Mesenchymal stem cell (in vitro differentiated cells and primary cell): ENCODE measurements around the gene UQCC3.
A peak's percentile ranks its signal among the peaks of the same experiment; 100 is the strongest.

Source experiments
- DNase-seq: peaks from one replicate; pipeline ENCODE4 v3.0.0-alpha.2; 2013
- H2AFZ ChIP-seq: one replicate; pipeline ENCODE4 v1.6.1; 2013; ENCODE audit warnings: low read depth, mild to moderate bottlenecking, control low read depth, inconsistent platforms, low read length, moderate library complexity
- H2AK5ac ChIP-seq: 2 replicates; pipeline ENCODE4 v1.6.1; 2013; ENCODE audit warnings: low read length, moderate library complexity, mild to moderate bottlenecking, inconsistent platforms; ENCODE audit not compliant: severe bottlenecking
- H2BK120ac ChIP-seq: one replicate; pipeline ENCODE4 v1.6.1; 2013; ENCODE audit warnings: low read depth, mild to moderate bottlenecking, inconsistent platforms, low read length, moderate library complexity
- H2BK12ac ChIP-seq, 2 experiments: one replicate each; pipeline ENCODE4 v1.6.1; 2013; ENCODE audit warnings: inconsistent platforms in 2 of 2, low read length in 2 of 2, mild to moderate bottlenecking in 2 of 2, moderate library complexity in 2 of 2, control low read depth in 1 of 2
- H2BK15ac ChIP-seq: one replicate; pipeline ENCODE4 v1.6.1; 2013; ENCODE audit warnings: mild to moderate bottlenecking, low read depth, inconsistent platforms; ENCODE audit not compliant: poor library complexity, severe bottlenecking
- H2BK5ac ChIP-seq: 2 replicates; pipeline ENCODE4 v1.6.1; 2013; ENCODE audit warnings: low read depth, mild to moderate bottlenecking, low read length, control low read depth, inconsistent platforms; ENCODE audit not compliant: poor library complexity, severe bottlenecking
- H3K14ac ChIP-seq, 2 experiments: one replicate each; pipeline ENCODE4 v1.6.1; 2013; ENCODE audit warnings: inconsistent platforms in 2 of 2, low read length in 2 of 2, control low read depth in 1 of 2, mild to moderate bottlenecking in 1 of 2, moderate library complexity in 1 of 2
- H3K18ac ChIP-seq, 2 experiments: one replicate each; pipeline ENCODE4 v1.6.1; 2013; ENCODE audit warnings: inconsistent platforms in 2 of 2, low read length in 2 of 2, control low read depth in 1 of 2, low read depth in 1 of 2, mild to moderate bottlenecking in 1 of 2
- H3K23ac ChIP-seq, 2 experiments: one replicate each; pipeline ENCODE4 v1.6.1; 2013; ENCODE audit warnings: inconsistent platforms in 2 of 2, low read length in 2 of 2, mild to moderate bottlenecking in 2 of 2, moderate library complexity in 2 of 2, control low read depth in 1 of 2
- H3K27ac ChIP-seq: 2 replicates; pipeline ENCODE4 v1.5.1; 2013; ENCODE audit warnings: mild to moderate bottlenecking, moderate library complexity, low read length, control low read depth, inconsistent platforms; ENCODE audit not compliant: poor library complexity, severe bottlenecking
- H3K27me3 ChIP-seq, 2 experiments: 2 replicates each; pipeline versions ENCODE4 v1.6.1 to v1.7.0; 2013; ENCODE audit warnings: low read length in 2 of 2, mild to moderate bottlenecking in 2 of 2, moderate library complexity in 2 of 2, control low read depth in 1 of 2, inconsistent platforms in 1 of 2; ENCODE audit not compliant: control insufficient read depth in 1 of 2, insufficient read depth in 1 of 2
- H3K36me3 ChIP-seq, 2 experiments: 2 replicates each; pipeline versions ENCODE4 v1.6.1 to v1.7.0; 2013; ENCODE audit warnings: low read length in 2 of 2, control low read depth in 1 of 2, inconsistent platforms in 1 of 2, low read depth in 1 of 2, mild to moderate bottlenecking in 1 of 2; ENCODE audit not compliant: insufficient read depth in 2 of 2, control insufficient read depth in 1 of 2
- H3K4ac ChIP-seq, 2 experiments: one replicate each; pipeline ENCODE4 v1.6.1; 2013; ENCODE audit warnings: inconsistent platforms in 2 of 2, low read length in 2 of 2, mild to moderate bottlenecking in 2 of 2, moderate library complexity in 2 of 2, control low read depth in 1 of 2, low read depth in 1 of 2
- H3K4me1 ChIP-seq: 2 replicates; pipeline ENCODE4 v1.6.1; 2013; ENCODE audit warnings: low read depth, low read length, control low read depth; ENCODE audit not compliant: control insufficient read depth, insufficient read depth
- H3K4me2 ChIP-seq: 2 replicates; pipeline ENCODE4 v1.6.1; 2013; ENCODE audit warnings: low read length, mild to moderate bottlenecking, inconsistent platforms; ENCODE audit not compliant: poor library complexity, severe bottlenecking
- H3K4me3 ChIP-seq, 2 experiments: 2 replicates each; pipeline versions ENCODE4 v1.5.1 to v1.7.0; 2013; ENCODE audit warnings: low read length in 2 of 2, mild to moderate bottlenecking in 2 of 2, control low read depth in 1 of 2, low read depth in 1 of 2; ENCODE audit not compliant: insufficient read depth in 1 of 2
- H3K79me1 ChIP-seq: replicated peaks from 2 replicates; pipeline ENCODE4 v1.6.1; 2013; ENCODE audit warnings: mild to moderate bottlenecking, control low read depth, low read length, inconsistent platforms; ENCODE audit not compliant: poor library complexity, severe bottlenecking
- H3K9ac ChIP-seq: 2 replicates; pipeline ENCODE4 v1.7.0; 2013; ENCODE audit warnings: mild to moderate bottlenecking, low read length, moderate library complexity
- H3K9me3 ChIP-seq: 2 replicates; pipeline ENCODE4 v1.7.0; 2013; ENCODE audit warnings: mild to moderate bottlenecking, low read length; ENCODE audit not compliant: control insufficient read depth
- H4K8ac ChIP-seq: one replicate; pipeline ENCODE4 v1.6.1; 2013; ENCODE audit warnings: inconsistent platforms, mild to moderate bottlenecking, low read length, moderate library complexity
- H4K91ac ChIP-seq: one replicate; pipeline ENCODE4 v1.6.1; 2013; ENCODE audit warnings: mild to moderate bottlenecking, low read length, inconsistent platforms
- WGBS: methylation state at CpG from one replicate; pipeline ENCODE4 v1.1.7; 2013; ENCODE audit warnings: mixed read lengths; 5-methylcytosine and 5-hydroxymethylcytosine counted together

UQCC3 gene

DNA sequence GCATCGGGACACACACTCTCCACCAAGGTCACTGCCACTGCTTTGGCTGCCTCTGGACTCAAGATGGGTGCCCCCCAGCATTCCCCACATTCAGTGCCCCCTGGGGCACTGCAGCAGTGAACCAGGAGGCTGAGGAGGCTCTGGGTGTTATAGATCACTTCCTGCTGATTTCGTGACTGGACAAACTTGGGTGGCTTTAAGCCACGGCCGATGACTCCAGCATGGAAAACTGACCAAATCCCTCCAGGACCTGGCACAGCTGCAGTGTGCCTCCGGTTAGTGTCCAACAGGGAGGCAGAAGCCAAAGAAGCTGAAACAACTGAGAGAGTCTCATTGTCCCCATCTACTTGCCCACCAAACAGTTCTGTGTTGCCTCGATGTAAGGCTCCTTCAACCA is 23.9 kb upstream of the UQCC3 start:
- H2AK5ac ChIP-seq = no peak overlapping the region
- no peak overlapping the region for H3K23ac ChIP-seq
- no peak overlapping the region for H4K8ac ChIP-seq
- peaks cover 14% of the 10 kb centered on the region for H3K4me1 ChIP-seq
- peaks cover 45 to 49% of the 10 kb centered on the region in 2 experiments for H3K36me3 ChIP-seq
- no peak overlapping the region for H3K4me3 ChIP-seq
- no peak overlapping the region for H4K91ac ChIP-seq
- H3K79me1 ChIP-seq = peaks cover 21% of the 10 kb centered on the region
- H3K9ac ChIP-seq = peak overlapping the region; percentile 65
- H3K27ac ChIP-seq = no peak overlapping the region
- no peak overlapping the region for H2AFZ ChIP-seq
- H2BK120ac ChIP-seq = no peak overlapping the region
- no peak overlapping the region for H3K4me2 ChIP-seq
- H3K4ac ChIP-seq = no peak overlapping the region
- DNase-seq = no peak
- no peak overlapping the region for H3K18ac ChIP-seq
- H2BK12ac ChIP-seq = no peak overlapping the region
- H3K9me3 ChIP-seq = no peaks in the 10 kb centered on the region
- H2BK5ac ChIP-seq = no peak overlapping the region
- no peak overlapping the region for H3K14ac ChIP-seq
- peak overlapping the region; percentile 56 for H2BK15ac ChIP-seq
- no peaks in the 10 kb centered on the region for H3K27me3 ChIP-seq
- WGBS = 92% methylated on average over 6 of the region's 6 CpGs

DNA sequence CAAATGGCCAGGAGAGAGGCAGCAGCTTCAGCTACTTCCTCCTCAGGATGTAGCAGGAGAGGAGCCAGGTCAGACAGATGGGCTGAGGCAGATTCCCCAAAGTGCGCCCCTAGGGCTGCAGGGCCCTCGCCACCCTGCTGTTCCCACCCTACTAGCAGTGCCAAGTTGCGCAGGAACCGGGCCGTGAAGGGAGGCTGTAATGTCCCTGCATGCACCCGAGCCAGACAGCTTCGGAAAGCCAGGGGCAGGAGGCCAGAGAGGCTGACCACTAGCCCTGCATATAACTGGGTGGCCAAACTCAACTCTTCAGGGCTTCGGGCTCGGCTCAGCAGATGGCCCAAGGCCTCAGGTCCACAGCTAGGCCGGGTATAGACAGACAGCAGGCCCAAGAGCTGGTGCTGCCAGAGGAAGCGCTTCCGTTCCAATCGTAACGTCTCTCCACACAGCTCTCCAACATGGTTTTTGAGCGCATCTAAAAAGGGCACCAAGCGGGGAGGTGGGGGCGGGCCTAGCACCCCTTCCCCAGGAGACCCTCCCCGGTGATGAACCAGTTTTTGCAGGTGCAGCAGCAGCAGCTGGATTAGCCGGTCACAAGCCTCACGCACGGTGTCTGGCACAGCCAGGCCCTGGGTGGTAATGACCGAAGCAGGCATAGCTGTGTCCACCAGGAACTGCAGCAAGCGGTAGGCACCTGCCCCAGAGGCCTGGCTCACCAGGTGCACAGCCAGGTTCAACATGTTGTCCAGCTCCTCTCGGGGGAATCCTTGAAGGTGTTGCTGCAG is 23.1 kb upstream of the UQCC3 start:
- H4K8ac ChIP-seq = no peak overlapping the region
- H2BK12ac ChIP-seq = no peak overlapping the region
- H3K27me3 ChIP-seq = no peaks in the 10 kb centered on the region
- no peak overlapping the region for H3K4ac ChIP-seq
- peak overlapping the region; percentile 65 for H3K9ac ChIP-seq
- no peak overlapping the region for H4K91ac ChIP-seq
- H3K14ac ChIP-seq = no peak overlapping the region
- no peak overlapping the region for H2BK5ac ChIP-seq
- H3K4me1 ChIP-seq = peaks cover 14% of the 10 kb centered on the region
- no peak overlapping the region for H3K23ac ChIP-seq
- no peak overlapping the region for H2AFZ ChIP-seq
- peak overlapping the region; percentile 56 for H2BK15ac ChIP-seq
- 96% methylated on average over 24 of the region's 24 CpGs for WGBS
- H2BK120ac ChIP-seq = no peak overlapping the region
- no peaks in the 10 kb centered on the region for H3K9me3 ChIP-seq
- no peak overlapping the region for H2AK5ac ChIP-seq
- H3K18ac ChIP-seq = no peak overlapping the region
- H3K27ac ChIP-seq = no peak overlapping the region
- peaks cover 24% of the 10 kb centered on the region for H3K79me1 ChIP-seq
- peaks cover 43% of the 10 kb centered on the region in 2 experiments for H3K36me3 ChIP-seq
- no peak for DNase-seq
- H3K4me3 ChIP-seq = no peak overlapping the region
- no peak overlapping the region for H3K4me2 ChIP-seq

DNA sequence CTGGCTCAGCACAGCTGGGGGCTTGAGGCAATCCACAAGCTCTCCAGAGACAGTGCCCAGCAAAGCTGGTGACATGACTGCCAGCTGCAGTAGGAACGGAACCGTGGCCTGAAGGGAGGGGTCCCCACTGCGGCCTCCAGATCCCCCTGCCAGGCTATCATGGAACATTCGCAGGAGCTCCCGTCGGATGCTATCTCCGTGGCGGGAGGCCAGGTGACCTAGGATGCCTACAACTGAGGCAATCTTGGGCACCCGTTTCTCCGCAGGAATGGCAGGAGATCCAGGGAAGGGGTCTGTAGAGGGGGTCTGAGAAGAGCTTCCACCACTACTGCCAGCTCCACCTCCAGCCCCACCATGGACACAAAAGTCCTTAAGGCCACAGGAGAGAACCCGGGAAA is 22.5 kb upstream of the UQCC3 start:
- Histone ChIP-seq H2AK5ac (no peak overlapping the region), H4K91ac (no peak overlapping the region), H3K9ac (no peak overlapping the region), H4K8ac (no peak overlapping the region), H3K4me3 (no peak overlapping the region), H3K4ac (no peak overlapping the region), H3K4me2 (no peak overlapping the region), H3K27ac (no peak overlapping the region), H2BK5ac (no peak overlapping the region), H2BK15ac (no peak overlapping the region), H3K36me3 (peaks cover 37% of the 10 kb centered on the region in 2 experiments), H3K18ac (no peak overlapping the region), H3K23ac (no peak overlapping the region), H3K9me3 (no peaks in the 10 kb centered on the region), H2BK120ac (no peak overlapping the region), H3K27me3 (no peaks in the 10 kb centered on the region), H2AFZ (no peak overlapping the region), H3K14ac (no peak overlapping the region), H3K4me1 (peaks cover 16% of the 10 kb centered on the region), H2BK12ac (no peak overlapping the region), H3K79me1 (peaks cover 24% of the 10 kb centered on the region)
- DNase-seq = no peak
- 94% methylated on average over 9 of the region's 11 CpGs for WGBS

DNA sequence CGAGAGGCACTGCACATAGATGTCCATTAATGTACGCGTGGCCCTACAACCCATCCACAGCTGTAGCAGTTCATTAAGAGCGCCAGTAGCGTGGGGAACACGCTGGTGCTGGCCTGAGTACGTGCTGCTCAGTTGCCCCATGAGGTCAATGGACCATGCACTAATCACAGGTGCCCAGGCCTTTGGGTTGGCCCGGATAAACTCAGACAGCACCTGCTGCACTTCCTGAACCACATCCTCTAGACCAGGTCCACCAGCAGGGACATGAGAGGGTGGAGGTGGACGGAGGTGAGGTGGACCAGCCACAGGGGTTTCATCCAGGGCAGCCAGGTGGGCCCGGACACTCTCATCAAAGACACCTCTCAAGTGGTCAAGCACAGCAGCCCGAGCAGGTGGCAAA is 22.0 kb upstream of the UQCC3 start:
- H3K36me3 ChIP-seq = peaks cover 32% of the 10 kb centered on the region in 2 experiments
- H2BK120ac ChIP-seq = no peak overlapping the region
- DNase-seq = no peak
- no peak overlapping the region for H3K9ac ChIP-seq
- H3K4me3 ChIP-seq = no peak overlapping the region
- H3K27ac ChIP-seq = no peak overlapping the region
- H3K4me2 ChIP-seq = no peak overlapping the region
- H3K14ac ChIP-seq = no peak overlapping the region
- no peak overlapping the region for H3K23ac ChIP-seq
- no peaks in the 10 kb centered on the region for H3K9me3 ChIP-seq
- H2BK5ac ChIP-seq = no peak overlapping the region
- H4K91ac ChIP-seq = no peak overlapping the region
- no peaks in the 10 kb centered on the region for H3K27me3 ChIP-seq
- H3K4me1 ChIP-seq = peaks cover 16% of the 10 kb centered on the region
- peaks cover 24% of the 10 kb centered on the region for H3K79me1 ChIP-seq
- no peak overlapping the region for H4K8ac ChIP-seq
- H2AFZ ChIP-seq = no peak overlapping the region
- no peak overlapping the region for H2BK15ac ChIP-seq
- 99% methylated on average over 11 of the region's 11 CpGs for WGBS
- H2AK5ac ChIP-seq = no peak overlapping the region
- no peak overlapping the region for H3K18ac ChIP-seq
- no peak overlapping the region for H2BK12ac ChIP-seq
- no peak overlapping the region for H3K4ac ChIP-seq
